ENCODE results near the gene VAMP5.
A peak's percentile ranks its signal among the peaks of the same experiment; 100 is the strongest.

VAMP5 gene

GRCh38 chr2:85583667-85584353, 421 bp upstream of the VAMP5 start:
- TF ChIP-seq CTCF (IDR thresholded peaks at IDR 0.05; ENCODE audit: control insufficient read depth, insufficient read depth, low read depth, low read length, missing control alignments) = no peak
- DNase-seq (ENCODE audit: low read depth) = no peak
- H3K4me3 ChIP-seq (ENCODE audit: control insufficient read depth, low read depth, low read length) = peak overlapping the region; percentile 45

- peak overlapping the region; percentile 54 for H3K4me3 ChIP-seq (ENCODE audit: control insufficient read depth, low read depth, low read length)
- no peak for TF ChIP-seq CTCF (IDR thresholded peaks at IDR 0.05; ENCODE audit: control insufficient read depth, insufficient read depth, low read depth, low read length, missing control alignments)
- no peak for DNase-seq (ENCODE audit: low read depth)
Observed at GRCh38 chr2:85584857-85585780, 888 bp downstream of the VAMP5 start.

- no peak for DNase-seq (ENCODE audit: low read depth)
- TF ChIP-seq CTCF (IDR thresholded peaks at IDR 0.05; ENCODE audit: control insufficient read depth, insufficient read depth, low read depth, low read length, missing control alignments) = no peak
- peak overlapping the region; percentile 54; the same call in 1 of the 2 replicates for H3K4me3 ChIP-seq (ENCODE audit: control insufficient read depth, low read depth, low read length)
Observed at GRCh38 chr2:85585781-85586105, 1.5 kb downstream of the VAMP5 start.

- no peak for TF ChIP-seq CTCF (IDR thresholded peaks at IDR 0.05; ENCODE audit: control insufficient read depth, insufficient read depth, low read depth, low read length, missing control alignments)
- no peak for DNase-seq (ENCODE audit: low read depth)
- no peak overlapping the region for H3K4me3 ChIP-seq (ENCODE audit: control insufficient read depth, low read depth, low read length)
Observed at GRCh38 chr2:85588236-85588635, 4.0 kb downstream of the VAMP5 start.

- no peak for TF ChIP-seq CTCF (IDR thresholded peaks at IDR 0.05; ENCODE audit: control insufficient read depth, insufficient read depth, low read depth, low read length, missing control alignments)
- H3K4me3 ChIP-seq (ENCODE audit: control insufficient read depth, low read depth, low read length) = no peak overlapping the region
- DNase-seq (ENCODE audit: low read depth) = no peak
Observed at GRCh38 chr2:85588645-85589044, 4.4 kb downstream of the VAMP5 start.

GRCh38 chr2:85589181-85589580, 5.0 kb downstream of the VAMP5 start:
- no peak for DNase-seq (ENCODE audit: low read depth)
- H3K4me3 ChIP-seq (ENCODE audit: control insufficient read depth, low read depth, low read length) = no peak overlapping the region
- no peak for TF ChIP-seq CTCF (IDR thresholded peaks at IDR 0.05; ENCODE audit: control insufficient read depth, insufficient read depth, low read depth, low read length, missing control alignments)

All from AG09309 (cell line).